Activated T-cell treated with anti-CD3 and anti-CD28 coated beads for 24 hours (primary cell): Measurements from ENCODE around the gene MAGI2.
"Not testable (repeated sequence)": the region's sequence is repeated elsewhere in the genome, so short reads cannot be mapped to it uniquely, and the experiment has no call there.

ENCODE experiments used
- DNase-seq: peaks from one replicate; pipeline ENCODE4 v3.0.0-alpha.2; 2020; ENCODE audit warnings: low read depth

Gene MAGI2

DNA sequence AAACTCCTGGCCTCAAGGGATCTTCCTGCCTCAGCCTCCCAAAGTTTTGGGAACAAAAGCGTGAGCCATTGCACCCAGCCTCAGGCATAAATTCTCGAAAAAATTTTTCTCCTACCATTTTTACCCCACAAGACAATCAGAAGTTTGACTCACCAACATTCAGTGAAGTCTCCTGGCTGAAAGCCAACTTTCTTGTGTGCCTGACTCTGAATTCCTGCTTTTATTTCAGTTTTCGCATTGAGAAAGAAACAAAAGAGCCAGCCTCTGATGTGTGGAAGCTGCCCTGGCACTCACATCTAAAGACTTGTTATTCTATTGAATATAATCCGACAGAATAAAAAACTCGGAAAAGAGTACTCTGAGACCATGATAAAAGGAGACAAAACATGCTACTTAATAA, 402.9 kb downstream of the MAGI2 start:
- no peak for DNase-seq

DNA sequence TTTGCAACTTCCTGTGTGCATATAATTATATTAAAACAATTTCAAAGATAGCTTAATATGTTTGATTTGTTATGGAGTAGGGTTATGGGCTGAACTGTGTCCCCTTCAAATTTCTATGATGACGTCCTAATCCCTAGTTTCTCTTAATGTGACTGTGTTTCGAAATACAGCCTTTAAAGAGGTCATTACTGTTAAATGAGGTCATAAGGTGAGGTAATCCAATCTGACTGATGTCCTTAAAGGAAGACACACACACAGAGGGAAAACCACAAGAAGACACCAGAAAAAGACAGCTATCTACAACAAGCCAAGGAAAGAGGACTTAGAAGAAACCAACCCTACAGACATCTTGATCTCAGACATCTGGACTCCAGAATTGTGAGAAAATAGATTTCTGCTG, 407.4 kb downstream of the MAGI2 start:
- no peak for DNase-seq

DNA sequence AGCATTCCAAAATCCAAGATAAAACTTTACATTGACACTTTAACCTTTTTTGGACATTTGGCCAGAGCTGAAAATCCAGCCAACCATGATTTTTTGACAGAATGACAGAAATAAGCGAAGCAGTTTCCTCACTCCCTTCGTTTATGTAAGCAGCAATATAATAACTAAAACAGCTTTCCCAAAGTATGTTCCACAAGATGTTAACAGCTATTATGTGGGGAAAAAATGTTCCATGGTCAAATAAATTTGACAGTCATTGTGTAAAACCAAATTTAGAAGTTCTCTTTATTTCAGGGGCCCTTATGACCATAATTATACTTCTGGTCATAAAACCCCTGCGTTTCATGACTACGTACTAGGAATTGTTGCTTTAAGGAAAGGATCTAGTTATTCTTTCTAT, 416.5 kb downstream of the MAGI2 start:
- no peak for DNase-seq

DNA sequence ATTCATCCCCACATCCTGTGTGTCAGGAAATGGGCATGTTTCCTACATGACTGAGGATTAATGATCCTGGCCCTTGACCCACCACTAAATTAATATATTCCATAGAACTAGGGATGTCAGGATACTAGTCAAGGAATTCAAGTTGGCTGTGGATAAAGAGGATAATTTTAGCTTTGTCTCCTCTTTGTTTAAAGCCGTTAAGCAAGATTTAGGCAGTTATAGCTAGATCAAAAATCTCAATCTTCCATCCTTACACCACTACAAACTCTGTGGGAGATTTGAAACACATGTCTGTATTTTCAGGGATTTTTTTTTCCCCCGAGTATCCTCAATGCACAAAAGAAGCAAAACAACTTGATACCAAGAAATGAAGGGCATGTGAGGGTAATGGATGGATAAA, 417.1 kb downstream of the MAGI2 start:
- no peak for DNase-seq

DNA sequence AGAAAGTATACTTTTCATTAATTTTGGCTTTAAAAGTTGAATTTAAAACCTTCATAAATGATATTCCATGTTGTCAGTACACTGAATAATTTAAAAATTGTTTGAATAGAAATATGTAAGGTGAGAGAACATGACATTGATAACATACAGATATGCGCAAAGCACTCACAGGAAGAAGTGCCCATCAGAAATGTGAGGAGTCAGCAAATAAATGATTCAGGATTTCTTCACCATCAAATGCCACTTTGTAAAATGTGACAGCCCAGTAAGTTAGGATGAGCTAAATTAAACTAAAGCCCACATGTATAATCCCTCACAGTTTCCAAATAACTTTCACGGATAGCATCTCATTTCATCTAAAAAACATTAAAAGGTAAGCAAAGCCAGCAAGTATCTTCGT, 417.6 kb downstream of the MAGI2 start:
- no peak for DNase-seq

DNA sequence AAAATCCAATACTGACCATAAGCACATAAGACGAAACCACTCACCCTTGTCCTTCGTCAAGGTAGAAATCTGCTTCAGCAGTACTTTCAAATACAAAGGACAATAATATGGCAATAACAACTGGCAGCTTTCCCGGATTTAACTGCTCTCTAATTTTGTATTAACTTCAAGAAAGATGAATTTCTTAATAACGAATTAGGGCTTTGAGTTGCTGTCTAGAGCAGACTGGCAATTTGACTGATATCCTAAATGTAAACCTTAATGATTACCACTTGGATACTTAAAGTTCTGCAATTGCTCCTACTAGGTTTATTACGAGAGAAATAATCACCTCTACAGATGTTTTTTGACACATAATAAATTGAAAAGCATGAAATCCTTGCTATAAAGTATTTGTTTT, 418.7 kb downstream of the MAGI2 start:
- DNase-seq, result no peak

DNA sequence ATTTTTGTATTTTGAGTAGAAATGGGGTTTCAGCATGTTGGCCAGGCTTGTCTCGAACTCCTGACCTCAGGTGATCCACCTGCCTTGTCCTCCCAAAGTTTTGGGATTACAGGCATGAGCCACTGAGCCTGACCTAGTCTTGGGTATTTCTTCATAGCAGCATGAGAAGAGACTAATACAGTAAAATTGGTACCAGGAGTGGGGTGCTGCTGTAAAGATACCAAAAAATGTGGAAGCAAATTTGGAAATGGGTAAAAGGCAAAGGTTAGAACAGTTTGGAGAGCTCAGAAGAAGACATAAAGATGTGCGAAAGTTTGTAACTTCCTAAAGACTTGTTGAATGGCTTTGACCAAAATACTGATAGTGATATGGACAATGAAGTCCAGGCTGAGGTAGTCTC, 433.8 kb downstream of the MAGI2 start:
- not testable (repeated sequence) for DNase-seq

DNA sequence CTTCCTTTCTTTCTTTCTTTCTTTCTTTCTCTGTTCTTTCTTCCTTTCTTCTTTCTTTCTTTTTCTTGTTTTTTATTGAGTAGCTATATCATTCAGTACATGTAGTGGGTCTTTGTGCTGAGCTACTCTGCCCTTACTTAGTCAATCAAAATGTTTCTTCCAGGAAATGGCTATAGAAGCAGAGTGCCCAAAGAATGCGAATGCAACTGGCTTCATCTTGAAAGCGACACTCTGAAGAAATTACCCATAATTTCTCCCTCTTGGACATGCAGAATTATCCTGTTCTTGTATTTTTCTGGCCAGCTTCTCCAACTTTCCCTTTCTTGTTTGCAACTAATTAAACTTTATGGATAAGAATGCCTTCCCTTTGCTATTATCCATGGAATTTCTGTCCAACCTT, 441.5 kb downstream of the MAGI2 start:
- DNase-seq, result no peak

DNA sequence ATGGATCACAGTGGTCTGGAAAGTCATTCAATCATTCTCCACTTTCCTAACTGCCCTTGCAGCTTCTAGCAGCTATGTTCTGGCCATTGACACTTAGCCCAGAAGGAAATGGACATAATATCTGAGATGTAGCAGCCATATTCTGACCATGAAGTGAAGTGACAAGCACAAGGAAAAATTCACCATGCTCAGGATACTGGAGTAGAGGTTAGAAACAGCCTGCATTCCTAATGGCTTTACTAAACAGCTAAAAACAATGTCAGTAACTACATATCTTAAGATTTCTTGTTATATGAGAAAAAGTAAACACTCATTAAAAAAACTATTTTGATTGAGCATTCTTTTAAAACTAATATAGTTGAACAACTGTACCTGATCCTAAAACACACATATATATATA, 443.8 kb downstream of the MAGI2 start:
- DNase-seq, result no peak

DNA sequence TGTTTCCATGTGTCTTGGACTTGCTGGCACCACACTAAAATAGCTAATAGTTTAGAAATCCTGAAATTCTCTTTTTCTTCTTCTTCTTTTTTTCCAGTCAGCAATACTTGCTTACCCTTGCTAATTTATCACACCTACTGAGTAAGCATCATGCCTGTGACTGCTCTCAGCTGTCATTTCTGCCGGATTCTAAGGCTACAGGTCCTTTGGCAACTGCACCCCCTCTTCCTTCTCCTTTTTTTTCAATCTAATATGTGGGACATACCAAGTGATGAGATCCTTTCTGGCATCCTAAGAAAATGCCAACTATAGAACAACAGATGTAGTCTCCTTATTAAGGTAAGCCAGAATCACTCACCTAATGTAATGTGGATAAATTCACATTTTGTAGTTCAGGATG, 444.7 kb downstream of the MAGI2 start:
- DNase-seq, result no peak

DNA sequence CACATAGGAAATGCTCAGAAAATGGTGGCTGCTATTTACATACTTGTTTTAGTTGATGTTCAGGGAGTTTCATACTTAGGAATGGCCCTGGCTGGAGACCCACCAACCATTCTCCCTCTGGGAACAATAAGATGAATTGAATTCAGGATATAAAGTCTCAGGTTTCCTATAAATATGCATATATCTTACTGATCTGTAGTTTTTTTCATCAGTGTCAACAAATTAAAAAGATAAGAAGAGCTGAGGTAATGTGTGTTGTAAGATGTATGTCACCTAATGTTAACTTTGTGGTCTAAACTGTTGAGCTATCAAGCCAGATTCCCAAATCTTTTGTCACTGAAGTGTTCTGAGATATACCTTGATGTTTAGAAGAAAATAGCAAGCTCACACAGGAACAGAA, 457.5 kb downstream of the MAGI2 start:
- no peak for DNase-seq

DNA sequence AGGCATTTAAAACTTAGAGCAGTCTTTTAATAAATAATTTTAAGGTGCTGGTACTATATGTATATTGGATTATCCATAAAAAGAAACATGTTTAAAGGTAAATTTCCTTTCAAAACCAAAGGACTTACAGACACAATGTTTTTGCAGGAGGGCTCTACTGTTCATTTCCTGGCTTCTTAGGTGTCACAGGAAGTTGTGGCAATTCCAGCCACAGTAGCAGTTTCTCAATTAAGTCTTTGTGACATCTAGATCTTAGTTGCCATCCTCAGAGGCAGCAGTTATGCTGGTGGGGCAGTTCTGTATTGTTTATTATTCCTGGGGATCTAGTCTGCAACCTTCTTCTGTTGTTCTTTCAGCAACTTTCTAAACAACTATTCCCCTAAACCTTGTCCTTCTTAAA, 460.1 kb downstream of the MAGI2 start:
- DNase-seq, result no peak

DNA sequence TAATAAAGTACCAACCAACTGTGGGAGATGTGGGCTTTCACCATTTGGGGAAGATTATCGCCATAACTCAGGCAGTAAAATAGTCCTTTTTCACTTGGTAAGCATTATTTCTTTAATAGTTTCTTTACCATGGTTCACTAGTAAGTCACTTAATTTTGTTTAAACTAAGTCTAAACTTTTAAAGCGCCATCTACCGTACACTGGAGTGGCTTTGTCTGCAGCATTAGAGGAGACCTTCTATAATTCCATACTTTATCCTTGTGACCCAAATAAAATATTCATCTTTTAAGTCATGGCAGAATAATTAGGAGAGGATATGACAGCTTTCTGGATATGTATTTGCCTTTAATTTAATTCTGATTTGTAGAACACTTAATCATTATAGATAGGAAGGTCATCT, 468.0 kb downstream of the MAGI2 start:
- DNase-seq, result no peak

DNA sequence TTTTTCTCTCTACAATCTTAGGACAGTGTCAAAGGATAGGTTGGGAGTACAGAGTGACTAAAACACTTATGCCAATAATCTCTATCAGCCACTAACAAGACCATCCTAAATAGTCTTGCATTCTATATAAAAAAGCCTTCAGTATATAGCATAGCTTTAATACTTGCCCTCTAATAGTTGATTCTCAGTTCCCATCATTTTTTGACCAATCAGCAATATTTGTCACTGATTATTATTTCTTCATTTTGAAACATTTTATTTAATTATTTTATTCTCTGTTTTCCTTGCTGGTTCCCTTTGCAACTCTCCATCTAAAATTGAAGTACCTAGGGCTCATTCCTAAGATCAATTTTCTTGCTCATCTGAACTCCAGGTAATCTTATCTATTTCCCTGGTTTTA, 470.0 kb downstream of the MAGI2 start:
- DNase-seq, result no peak

DNA sequence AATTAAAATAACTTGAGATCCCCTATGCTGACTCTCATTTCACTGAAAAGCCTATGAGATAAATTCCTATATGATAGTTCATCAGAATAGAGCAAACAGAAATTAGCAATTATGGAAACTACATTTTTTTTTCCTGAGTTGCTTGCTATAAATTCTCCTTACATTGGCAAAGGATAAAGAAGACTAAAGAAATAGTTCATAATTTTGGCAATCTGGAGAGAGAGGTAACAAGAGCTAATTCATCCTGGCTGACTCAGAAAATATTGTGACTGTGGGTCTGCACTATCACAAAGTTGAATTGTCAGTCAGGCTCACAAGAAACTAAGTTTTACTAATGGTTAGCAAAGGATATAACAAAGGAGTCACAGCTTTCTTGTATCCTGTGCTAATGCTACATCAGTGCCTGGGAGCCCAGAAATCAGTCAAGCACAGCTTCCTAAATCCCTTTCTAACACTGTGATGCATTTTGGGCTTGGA, 483.0 kb downstream of the MAGI2 start:
- no peak for DNase-seq

DNA sequence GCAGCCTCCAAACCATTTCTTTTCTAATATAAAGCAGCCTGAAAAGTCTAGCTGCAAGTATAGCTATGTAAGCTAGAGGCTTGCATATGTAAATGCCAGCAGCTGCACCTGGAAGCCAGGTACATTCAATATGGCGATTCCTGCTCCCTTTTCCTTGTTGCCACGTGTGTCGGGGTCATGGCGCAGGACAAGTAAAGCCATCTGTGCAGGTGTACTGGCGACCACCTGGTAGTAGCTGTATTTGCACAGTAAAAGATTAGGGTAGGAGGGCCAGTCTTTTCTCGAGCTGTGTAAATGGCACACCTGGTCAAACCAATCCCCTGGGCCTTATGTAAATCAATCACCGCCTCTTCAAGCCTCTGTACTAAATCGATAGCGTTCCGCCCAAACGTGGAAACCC, 484.5 kb downstream of the MAGI2 start:
- DNase-seq, result no peak

DNA sequence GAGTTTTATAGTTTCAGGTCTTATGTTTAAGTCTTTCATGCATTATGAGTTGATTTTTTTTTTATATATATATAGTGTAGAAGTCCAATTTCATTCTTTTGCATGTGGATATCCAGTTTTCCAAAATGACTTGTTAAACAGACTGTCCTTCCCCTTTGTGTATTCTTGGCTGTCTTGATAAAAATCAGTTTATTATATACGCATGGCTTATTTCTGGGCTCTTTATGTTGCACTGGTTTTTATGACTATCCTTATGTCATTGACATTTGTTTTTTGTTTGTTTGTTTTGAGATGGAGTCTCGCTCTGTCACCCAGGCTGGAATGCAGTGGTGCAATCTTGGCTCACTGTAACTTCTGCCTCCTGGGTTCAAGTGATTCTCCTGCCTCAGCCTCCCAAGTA, 485.9 kb downstream of the MAGI2 start:
- DNase-seq, result not testable (repeated sequence)

DNA sequence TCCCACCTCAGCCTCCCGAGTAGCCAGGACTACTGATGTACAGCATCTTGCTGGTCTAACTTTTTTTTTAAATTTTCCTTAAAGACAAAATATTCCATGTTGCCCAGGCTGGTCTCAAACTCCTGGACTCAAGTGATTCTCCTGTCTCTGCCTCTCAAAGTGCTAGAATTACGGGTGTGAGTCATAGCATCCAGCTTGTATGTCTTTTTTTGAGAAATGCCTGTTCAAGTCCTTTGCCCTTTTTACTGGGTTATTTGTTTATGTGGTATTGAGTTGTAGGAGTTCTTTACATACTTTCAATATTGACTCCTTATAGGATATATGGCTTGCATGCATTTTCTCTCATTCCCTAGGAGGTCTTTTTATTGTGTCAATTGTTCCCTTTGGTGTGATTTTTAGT, 486.4 kb downstream of the MAGI2 start:
- no peak for DNase-seq

DNA sequence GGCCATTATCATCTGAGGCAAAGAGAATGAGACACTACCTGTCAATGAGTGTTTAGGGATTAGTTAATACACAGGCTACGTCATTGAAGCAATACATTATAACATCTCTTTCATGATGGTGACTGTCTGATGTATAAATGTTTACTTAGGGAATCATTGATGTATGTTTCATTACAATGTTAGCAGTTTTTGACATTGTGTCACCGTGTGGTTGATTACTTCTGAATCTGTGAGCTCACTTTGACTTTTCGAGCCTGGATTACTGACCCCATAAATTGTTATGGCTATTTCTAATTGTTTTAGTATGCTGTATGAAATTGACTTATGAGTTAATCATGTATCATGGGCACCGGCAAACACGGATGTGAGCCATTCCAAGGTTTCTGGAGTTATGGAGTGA, 494.0 kb downstream of the MAGI2 start:
- no peak for DNase-seq

DNA sequence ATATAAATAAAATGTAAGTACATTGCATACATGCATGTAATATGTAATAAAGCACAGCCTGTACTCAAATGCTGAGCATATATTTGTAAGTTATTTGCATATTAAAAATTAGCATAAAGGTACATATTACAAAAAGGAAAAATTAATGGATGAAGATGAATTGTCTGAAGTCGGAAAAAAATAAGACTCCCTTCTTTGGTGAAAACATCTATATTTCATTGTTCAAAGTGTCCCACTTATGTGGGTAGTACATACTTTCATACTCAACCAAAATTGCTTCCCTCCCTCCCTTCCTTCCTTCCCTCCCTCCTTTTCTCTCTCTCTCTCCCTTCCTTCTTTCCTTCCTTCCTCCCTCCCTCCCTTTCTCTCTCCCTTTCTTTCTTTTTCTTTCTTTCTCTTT, 498.1 kb downstream of the MAGI2 start:
- no peak for DNase-seq

DNA sequence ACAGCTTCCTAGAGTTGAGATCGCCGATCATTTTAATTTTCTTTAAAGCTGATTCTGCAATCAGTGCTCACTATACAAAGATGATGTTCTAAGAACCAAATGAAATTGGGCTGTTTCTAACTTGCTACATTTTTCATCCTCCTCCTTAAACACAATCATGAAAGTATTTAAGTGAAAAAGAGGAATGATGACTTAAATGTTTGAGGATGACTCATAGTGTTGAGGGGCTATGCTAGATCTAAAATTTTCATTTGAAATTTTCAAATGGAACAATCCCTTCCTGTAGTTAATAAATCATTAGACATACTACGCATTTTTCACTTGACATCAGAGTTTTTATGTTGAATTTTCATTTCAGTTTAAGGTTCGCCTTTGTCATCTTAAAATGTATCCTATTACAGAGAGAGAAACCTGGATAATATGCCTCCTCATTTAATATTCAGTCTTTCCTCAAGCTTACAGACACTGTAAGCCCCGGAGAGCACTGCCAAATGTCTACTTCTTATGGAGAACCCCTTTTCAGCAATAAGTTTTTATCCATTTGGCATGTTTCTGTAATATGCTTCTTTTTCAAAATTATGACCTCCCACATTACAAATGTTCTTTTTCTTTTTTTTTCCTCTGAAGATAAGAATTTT, 499.6 kb downstream of the MAGI2 start:
- DNase-seq, result no peak

DNA sequence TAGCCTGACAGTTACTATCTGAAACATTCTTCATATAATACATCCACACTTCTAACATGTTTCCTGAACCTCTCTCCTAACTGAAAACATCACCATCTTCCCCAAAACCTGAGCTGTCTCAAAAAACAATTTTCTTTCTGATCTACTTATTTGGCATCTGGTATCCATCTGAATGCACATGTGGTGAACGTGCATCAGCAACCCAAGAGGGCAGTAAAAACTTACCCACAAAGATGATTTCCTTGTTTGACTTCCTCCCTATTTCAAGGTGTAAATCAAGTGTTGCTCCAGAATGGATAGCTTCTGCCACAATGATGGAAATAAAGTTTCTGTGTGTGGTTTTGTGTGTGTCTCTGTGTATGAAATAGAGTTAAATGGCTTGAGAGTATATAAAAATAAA, 500.4 kb downstream of the MAGI2 start:
- DNase-seq, result no peak

DNA sequence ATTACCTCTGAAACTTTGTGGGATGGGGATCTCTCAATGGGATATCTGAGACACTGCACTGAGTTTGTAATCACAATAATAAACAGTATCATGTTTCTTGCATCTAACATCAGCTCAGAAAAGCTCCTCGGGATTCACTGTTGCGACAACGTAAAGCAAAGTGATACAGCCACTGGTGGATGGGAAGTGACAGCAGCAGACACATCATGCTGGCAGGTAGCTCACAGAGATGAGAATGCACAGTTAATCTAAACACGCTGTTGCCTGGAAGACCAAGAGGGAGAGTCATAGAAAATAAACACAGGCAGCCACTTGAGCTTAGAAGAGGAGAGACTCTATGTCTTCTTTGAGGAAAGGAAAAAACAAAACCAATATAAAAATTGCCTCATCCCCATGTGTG, 513.8 kb downstream of the MAGI2 start:
- DNase-seq, result no peak

DNA sequence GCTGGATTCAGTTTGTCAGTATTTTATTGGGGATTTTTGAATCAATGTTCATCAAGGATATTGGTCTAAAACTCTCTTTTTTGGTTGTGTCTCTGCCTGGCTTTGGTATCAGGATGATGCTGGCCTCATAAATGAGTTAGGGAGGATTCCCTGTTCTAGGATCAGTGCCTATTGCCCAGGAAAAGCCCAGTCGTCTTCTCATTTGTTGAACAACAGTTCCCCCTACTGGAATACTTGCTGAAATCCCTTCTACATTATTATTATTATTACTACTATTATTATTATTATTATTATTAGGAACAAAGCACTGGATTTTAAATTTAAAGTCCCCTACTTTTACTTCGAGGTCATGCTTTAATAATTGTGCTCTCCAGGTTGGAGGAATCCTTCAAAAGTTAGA, 528.9 kb downstream of the MAGI2 start:
- no peak for DNase-seq

DNA sequence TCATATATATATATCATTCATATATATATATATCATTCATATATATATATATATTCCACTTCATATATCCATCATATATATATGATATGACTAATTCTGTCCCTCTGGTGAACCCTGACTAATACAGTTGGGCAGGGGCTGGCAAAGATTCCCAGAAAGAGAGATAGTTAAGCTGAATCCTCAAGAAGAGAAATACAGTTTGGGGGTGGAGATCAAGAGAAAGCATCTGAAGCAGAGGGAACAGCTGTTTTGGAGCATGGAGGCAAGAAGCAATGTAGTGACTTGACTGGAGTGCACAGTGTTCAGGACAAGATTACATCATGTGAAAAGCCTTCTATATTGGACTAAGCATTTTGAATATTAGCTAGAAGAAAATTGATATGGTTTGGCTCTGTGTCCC, 540.7 kb downstream of the MAGI2 start:
- no peak for DNase-seq
